NB4 (cell line): Measurements from ENCODE around the gene CALML6.

Source experiments
- DNase-seq: peaks from one replicate; pipeline ENCODE4 v3.0.0; 2010; ENCODE audit warnings: low read depth
- H3K4me3 ChIP-seq: one replicate; pipeline ENCODE4 v1.5.1; 2011; ENCODE audit warnings: mild to moderate bottlenecking, low read depth, low read length, moderate library complexity
- MYC ChIP-seq: IDR thresholded peaks from 2 replicates; pipeline ENCODE4 v1.6.1; 2011; ENCODE audit warnings: low read depth, low read length
- POLR2A ChIP-seq: IDR thresholded peaks from 2 replicates; pipeline ENCODE4 v1.6.1; 2011; ENCODE audit warnings: mild to moderate bottlenecking; ENCODE audit not compliant: insufficient read length; ENCODE audit errors: extremely low read depth
- TF ChIP-seq, protein P1 (sequence below): IDR thresholded peaks from 2 replicates; pipeline ENCODE4 v1.6.1; 2011; ENCODE audit warnings: low read depth, low read length
- TF ChIP-seq, protein P2 (sequence below): IDR thresholded peaks from one replicate; pipeline ENCODE4 v1.5.1; 2012; ENCODE audit warnings: low read depth, low read length

CALML6 gene

GRCh38 chr1:1924849-1925248 lies 9.8 kb downstream of the CALML6 start:
- no peak for TF ChIP-seq MYC
- TF ChIP-seq, protein P1, sequence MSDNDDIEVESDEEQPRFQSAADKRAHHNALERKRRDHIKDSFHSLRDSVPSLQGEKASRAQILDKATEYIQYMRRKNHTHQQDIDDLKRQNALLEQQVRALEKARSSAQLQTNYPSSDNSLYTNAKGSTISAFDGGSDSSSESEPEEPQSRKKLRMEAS: no peak
- TF ChIP-seq, protein P2, sequence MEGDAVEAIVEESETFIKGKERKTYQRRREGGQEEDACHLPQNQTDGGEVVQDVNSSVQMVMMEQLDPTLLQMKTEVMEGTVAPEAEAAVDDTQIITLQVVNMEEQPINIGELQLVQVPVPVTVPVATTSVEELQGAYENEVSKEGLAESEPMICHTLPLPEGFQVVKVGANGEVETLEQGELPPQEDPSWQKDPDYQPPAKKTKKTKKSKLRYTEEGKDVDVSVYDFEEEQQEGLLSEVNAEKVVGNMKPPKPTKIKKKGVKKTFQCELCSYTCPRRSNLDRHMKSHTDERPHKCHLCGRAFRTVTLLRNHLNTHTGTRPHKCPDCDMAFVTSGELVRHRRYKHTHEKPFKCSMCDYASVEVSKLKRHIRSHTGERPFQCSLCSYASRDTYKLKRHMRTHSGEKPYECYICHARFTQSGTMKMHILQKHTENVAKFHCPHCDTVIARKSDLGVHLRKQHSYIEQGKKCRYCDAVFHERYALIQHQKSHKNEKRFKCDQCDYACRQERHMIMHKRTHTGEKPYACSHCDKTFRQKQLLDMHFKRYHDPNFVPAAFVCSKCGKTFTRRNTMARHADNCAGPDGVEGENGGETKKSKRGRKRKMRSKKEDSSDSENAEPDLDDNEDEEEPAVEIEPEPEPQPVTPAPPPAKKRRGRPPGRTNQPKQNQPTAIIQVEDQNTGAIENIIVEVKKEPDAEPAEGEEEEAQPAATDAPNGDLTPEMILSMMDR: no peak
- no peak for DNase-seq

DNA sequence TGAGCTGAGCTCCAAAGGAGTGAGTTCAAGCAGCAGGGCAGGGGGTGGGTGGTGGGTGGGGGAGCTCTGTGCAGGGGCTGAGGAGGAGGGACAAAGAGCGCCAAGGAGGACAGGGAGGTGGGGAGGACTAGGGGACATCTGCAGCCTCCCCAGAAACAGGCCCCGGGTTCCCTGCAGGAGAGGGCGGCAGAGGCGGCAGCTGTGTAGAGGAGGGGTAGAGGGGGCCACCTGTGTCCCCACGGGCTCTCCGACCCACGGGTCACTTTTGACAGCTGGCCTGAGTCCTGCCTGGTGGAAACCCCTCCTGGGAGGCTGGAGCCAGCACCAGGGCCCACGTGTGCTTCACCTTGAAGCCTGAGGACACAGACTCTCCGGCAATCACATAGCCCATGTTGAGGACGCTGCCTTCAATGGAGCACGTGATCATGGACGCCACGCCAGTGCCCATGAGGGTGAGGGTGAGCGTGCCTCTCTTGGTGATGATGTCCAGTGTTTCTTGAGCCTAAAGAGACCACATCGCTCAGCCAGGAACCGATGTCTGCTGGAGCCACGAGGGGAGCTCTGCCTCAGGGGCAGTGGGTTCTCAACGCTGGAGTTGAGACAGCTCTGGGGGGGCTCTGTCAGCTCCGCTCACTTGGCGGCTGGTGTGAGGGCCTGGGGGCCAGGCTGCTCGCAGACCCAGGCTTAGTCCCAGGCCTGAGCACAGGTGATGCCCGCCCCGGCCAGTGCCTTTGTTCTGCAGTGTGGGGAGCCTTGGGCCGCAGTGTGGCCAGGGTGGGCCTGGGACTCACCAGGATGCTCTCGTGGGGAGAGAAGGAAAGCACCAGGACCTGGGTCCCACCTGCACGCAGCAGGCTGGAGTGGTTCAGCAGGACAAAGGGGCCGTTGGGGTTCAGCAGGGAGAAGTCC lies 10.6 kb downstream of the CALML6 start:
- no peak overlapping the region for H3K4me3 ChIP-seq
- no peak for DNase-seq
- TF ChIP-seq, protein P1: no peak
- TF ChIP-seq POLR2A (no peak), MYC (no peak)
- TF ChIP-seq, protein P2: no peak

More at GRCh38 chr1:1924849-1925248, 9.8 kb downstream of the CALML6 start:
- no peak overlapping the region for H3K4me3 ChIP-seq

DNA sequence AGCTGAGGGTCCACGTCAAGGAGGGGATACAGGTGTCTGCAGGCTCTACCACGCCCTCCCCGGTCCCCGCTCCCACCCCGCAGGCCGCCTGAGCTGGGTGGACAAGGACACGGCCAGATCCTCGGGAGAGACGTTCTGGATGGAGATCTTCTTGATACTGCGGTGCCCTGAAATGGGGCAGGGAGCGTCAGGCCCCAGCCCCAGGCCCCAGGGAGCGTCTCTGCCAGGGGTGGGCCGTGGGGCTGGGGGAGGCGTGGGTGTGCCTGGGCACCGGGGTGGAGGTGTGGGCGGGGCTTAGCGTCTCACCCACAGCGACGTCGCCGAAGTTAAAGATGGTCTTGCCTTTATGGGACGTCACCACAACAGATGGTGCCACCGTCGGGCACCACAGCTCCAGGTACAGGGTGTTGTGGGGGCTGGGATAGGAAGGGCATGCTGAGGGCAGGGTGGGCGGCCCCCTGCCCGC lies 11.3 kb downstream of the CALML6 start:
- H3K4me3 ChIP-seq: no peak overlapping the region
- TF ChIP-seq MYC: no peak
- TF ChIP-seq, protein P2: no peak
- TF ChIP-seq POLR2A: no peak
- TF ChIP-seq, protein P1: no peak
- no peak for DNase-seq

- TF ChIP-seq POLR2A (no peak), MYC (no peak)
- TF ChIP-seq, protein P1: no peak
- TF ChIP-seq, protein P2: no peak
- no peak for DNase-seq
- no peak overlapping the region for H3K4me3 ChIP-seq
Observed at GRCh38 chr1:1926886-1927660, 12.0 kb downstream of the CALML6 start.

GRCh38 chr1:1927751-1928150 lies 12.7 kb downstream of the CALML6 start:
- no peak overlapping the region for H3K4me3 ChIP-seq
- no peak for DNase-seq
- TF ChIP-seq, protein P2: no peak
- TF ChIP-seq MYC: no peak
- TF ChIP-seq, protein P1: no peak
- no peak for TF ChIP-seq POLR2A
